ENCODE measurements around the gene AP1M1.

Gene AP1M1

DNA sequence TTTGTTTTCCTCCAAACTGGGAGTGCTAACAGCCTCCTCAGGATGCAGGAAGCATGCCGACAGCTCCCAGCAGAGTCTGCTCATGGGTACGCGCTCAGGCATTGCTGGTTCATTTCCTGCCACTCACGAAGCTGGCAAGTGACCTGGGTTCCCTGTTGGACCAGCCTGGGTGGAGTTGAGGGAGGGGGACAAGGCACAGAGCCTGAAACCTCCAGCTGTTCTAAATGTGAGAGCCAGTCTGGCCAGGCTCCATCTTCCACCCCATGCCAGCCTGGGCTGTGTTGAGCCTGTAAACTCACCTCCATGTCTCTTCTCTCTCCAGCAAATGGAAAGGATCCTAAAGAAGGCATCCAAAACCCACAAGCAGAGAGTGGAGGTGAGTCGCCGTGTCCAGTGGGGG lies 7.5 kb upstream of the AP1M1 start:
- Histone ChIP-seq H3K9me3 (ENCODE audit: insufficient read depth, low read depth, low read length) (no peaks in the 10 kb centered on the region), H3K27ac (ENCODE audit: low read length) (no peak overlapping the region), H3K4me3 (ENCODE audit: low read length) (no peak overlapping the region), H3K9ac (ENCODE audit: low read depth, low read length) (no peak overlapping the region), H3K4me1 (ENCODE audit: insufficient read depth, low read length) (peaks cover 4% of the 10 kb centered on the region; the same call in 1 of the 2 replicates), H3K27me3 (ENCODE audit: insufficient read depth, low read length) (no peaks in the 10 kb centered on the region), H3K36me3 (ENCODE audit: insufficient read depth, low read depth, low read length) (peaks cover 47% of the 10 kb centered on the region)

DNA sequence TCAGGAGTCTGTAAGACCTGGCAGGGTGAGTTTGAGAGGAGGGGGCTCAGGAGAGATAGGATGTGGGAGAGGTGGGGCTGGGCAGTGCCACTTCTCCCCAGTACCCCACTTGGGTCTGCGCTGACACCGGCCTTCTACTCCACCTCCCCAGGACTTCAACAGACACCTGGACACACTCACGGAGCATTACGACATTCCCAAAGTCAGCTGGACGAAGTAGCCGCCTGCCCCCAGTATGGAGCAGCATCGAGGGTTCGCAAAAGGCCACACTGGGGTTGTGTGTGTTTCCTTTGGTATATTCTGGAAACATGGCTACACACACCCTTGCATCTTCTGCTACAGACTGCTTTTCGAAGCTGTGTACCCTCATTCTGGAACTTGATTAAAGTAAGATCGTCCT lies 7.0 kb upstream of the AP1M1 start:
- Histone ChIP-seq H3K4me1 (ENCODE audit: insufficient read depth, low read length) (peaks cover 4% of the 10 kb centered on the region; the same call in 1 of the 2 replicates), H3K9me3 (ENCODE audit: insufficient read depth, low read depth, low read length) (no peaks in the 10 kb centered on the region), H3K27ac (ENCODE audit: low read length) (no peak overlapping the region), H3K4me3 (ENCODE audit: low read length) (no peak overlapping the region), H3K27me3 (ENCODE audit: insufficient read depth, low read length) (no peaks in the 10 kb centered on the region), H3K9ac (ENCODE audit: low read depth, low read length) (no peak overlapping the region), H3K36me3 (ENCODE audit: insufficient read depth, low read depth, low read length) (peaks cover 47% of the 10 kb centered on the region)

DNA sequence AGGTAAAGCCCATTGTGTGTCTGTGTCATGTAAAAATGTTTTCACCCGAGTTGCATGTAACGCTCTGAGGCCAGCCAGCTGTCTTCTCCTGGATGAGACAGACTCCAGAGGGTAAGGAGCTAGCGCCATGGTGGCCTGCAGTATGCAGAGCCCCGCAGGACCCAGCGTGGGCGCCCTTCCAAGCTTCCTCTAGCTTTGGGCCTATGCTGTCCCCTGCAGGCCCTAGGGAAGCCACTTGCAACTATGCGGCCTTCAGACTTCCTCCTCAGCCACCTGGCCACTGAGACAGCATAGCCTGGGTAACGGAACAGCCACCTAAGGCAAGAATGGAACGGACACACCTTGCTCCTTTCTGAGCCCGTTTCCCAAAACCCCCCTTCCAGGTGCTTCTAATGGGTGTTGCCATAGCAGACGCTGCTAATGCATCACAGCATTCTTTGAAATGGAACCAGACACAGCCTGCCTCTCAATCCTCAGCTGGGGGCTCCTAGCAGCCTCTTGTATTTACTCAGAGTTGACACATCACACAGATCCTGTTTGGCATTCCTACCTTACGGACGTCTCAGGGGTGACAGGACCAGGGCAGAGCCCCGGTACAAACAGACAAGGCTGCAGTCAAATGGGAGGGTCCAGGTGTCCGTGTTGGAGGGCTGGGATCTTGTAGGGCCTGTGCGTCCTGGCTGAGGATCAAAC lies 6.3 kb upstream of the AP1M1 start:
- H3K9ac ChIP-seq (ENCODE audit: low read depth, low read length), result no peak overlapping the region
- no peak overlapping the region for H3K27ac ChIP-seq (ENCODE audit: low read length)
- H3K4me3 ChIP-seq (ENCODE audit: low read length), result no peak overlapping the region
- H3K27me3 ChIP-seq (ENCODE audit: insufficient read depth, low read length), result no peaks in the 10 kb centered on the region
- H3K9me3 ChIP-seq (ENCODE audit: insufficient read depth, low read depth, low read length), result no peaks in the 10 kb centered on the region
- H3K4me1 ChIP-seq (ENCODE audit: insufficient read depth, low read length), result no peaks in the 10 kb centered on the region
- H3K36me3 ChIP-seq (ENCODE audit: insufficient read depth, low read depth, low read length), result peaks cover 47% of the 10 kb centered on the region

DNA sequence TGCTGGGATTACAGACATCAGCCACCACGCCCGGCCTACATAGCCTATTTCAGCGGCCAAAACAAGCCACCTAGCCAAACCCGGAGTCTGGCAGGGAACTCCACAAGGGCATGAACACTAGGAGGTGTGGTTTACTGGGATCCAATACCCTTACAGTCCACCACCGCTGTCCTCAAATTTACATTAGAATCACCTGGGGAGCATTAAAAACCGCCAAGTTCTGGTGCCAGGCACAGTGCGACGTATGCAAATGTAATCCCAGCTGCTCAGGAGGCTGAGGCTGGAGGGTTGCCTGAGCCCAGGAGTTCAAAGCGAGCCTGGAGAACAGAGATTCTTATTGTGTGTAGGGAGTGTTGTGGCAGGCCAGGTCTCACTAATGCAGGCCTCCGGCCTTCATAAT lies 4.2 kb upstream of the AP1M1 start:
- Histone ChIP-seq H3K27me3 (ENCODE audit: insufficient read depth, low read length) (no peaks in the 10 kb centered on the region), H3K9ac (ENCODE audit: low read depth, low read length) (no peak overlapping the region), H3K27ac (ENCODE audit: low read length) (no peak overlapping the region), H3K4me1 (ENCODE audit: insufficient read depth, low read length) (peaks cover 2% of the 10 kb centered on the region; the same call in 1 of the 2 replicates), H3K9me3 (ENCODE audit: insufficient read depth, low read depth, low read length) (no peaks in the 10 kb centered on the region), H3K36me3 (ENCODE audit: insufficient read depth, low read depth, low read length) (peaks cover 37% of the 10 kb centered on the region), H3K4me3 (ENCODE audit: low read length) (no peak overlapping the region)

DNA sequence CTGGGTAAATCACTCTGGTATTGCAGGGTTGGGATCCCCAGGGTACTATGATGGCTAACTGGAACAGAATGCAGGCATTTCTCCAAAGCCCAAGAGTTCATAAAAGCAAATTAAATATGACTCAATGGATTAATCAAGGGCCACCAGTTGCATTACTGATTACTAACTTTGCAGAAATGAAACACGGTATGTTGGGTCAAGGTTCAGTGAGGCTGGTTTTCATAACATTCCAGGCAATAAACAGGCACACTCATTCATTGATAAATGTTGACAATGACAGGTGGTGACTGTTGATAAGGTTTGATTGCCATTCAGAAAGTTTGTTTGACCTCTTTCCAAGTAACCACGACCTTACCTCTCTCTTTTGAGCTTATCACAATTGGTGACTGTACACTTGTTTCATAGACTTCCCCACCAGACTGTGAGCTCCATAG lies 506 bp upstream of the AP1M1 start:
- peak overlapping the region; percentile 96 for H3K4me3 ChIP-seq (ENCODE audit: low read length)
- H3K27ac ChIP-seq (ENCODE audit: low read length), result no peak overlapping the region
- no peaks in the 10 kb centered on the region for H3K9me3 ChIP-seq (ENCODE audit: insufficient read depth, low read depth, low read length)
- H3K36me3 ChIP-seq (ENCODE audit: insufficient read depth, low read depth, low read length), result peaks cover 2% of the 10 kb centered on the region; the same call in 1 of the 2 replicates
- no peaks in the 10 kb centered on the region for H3K27me3 ChIP-seq (ENCODE audit: insufficient read depth, low read length)
- peaks cover 2% of the 10 kb centered on the region; the same call in 1 of the 2 replicates for H3K4me1 ChIP-seq (ENCODE audit: insufficient read depth, low read length)
- H3K9ac ChIP-seq (ENCODE audit: low read depth, low read length), result peak overlapping the region; percentile 66; the same call in 1 of the 2 replicates

DNA sequence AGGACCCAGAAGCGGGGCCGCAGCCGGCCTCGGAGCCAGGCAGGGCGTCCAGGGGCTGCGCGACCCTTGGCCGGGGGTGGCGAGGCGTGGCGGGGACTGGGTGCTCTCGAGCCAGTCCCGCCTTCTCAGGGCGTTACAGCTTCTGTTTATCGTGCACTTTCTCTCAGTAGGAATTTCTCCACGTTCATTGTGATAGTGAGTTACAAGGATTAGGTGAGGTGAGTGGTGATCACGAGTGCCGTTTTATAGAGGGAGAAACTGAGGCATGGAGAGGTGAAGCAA lies 600 bp downstream of the AP1M1 start:
- Histone ChIP-seq H3K27ac (ENCODE audit: low read length) (no peak overlapping the region), H3K9me3 (ENCODE audit: insufficient read depth, low read depth, low read length) (no peaks in the 10 kb centered on the region), H3K9ac (ENCODE audit: low read depth, low read length) (peak overlapping the region; percentile 75; the same call in 1 of the 2 replicates), H3K36me3 (ENCODE audit: insufficient read depth, low read depth, low read length) (peaks cover 5% of the 10 kb centered on the region), H3K4me3 (ENCODE audit: low read length) (peak overlapping the region; percentile 96), H3K27me3 (ENCODE audit: insufficient read depth, low read length) (no peaks in the 10 kb centered on the region), H3K4me1 (ENCODE audit: insufficient read depth, low read length) (peaks cover 2% of the 10 kb centered on the region; the same call in 1 of the 2 replicates)

DNA sequence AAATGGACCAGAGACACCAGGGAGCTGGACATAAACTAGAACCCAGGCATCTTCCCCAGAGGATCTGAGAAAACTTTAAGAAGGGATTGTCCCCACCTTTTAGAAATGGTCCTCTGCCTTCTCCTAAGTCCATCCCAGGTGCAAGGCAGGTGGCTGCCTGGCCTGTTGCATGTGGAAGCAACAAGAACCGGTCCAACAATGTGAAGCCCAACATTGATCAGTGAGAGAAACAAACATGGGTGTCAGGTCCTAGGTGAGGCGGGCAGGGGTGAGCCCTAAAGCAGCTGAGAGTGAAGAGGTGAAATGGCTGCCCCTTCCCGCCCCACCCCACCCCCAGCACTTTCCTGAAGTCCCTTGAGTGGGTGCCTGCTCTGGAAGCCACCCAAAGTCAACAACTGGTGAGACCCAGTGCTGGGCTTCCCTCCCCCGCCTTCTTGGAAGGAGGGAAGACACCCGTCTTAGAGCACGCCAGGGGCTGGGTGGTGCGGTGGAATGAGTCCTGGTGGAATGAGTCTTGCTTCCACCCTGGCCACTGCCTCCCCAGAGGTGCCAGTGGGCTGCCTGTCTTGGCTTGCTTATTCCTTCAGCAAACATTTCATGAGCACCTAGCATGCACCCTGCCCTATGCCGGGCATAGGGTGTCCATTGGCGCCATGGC lies 1.7 kb downstream of the AP1M1 start:
- Histone ChIP-seq H3K27ac (ENCODE audit: low read length) (no peak overlapping the region), H3K9me3 (ENCODE audit: insufficient read depth, low read depth, low read length) (no peaks in the 10 kb centered on the region), H3K9ac (ENCODE audit: low read depth, low read length) (no peak overlapping the region), H3K27me3 (ENCODE audit: insufficient read depth, low read length) (no peaks in the 10 kb centered on the region), H3K4me1 (ENCODE audit: insufficient read depth, low read length) (peaks cover 2% of the 10 kb centered on the region; the same call in 1 of the 2 replicates), H3K36me3 (ENCODE audit: insufficient read depth, low read depth, low read length) (peaks cover 9% of the 10 kb centered on the region), H3K4me3 (ENCODE audit: low read length) (no peak overlapping the region)

DNA sequence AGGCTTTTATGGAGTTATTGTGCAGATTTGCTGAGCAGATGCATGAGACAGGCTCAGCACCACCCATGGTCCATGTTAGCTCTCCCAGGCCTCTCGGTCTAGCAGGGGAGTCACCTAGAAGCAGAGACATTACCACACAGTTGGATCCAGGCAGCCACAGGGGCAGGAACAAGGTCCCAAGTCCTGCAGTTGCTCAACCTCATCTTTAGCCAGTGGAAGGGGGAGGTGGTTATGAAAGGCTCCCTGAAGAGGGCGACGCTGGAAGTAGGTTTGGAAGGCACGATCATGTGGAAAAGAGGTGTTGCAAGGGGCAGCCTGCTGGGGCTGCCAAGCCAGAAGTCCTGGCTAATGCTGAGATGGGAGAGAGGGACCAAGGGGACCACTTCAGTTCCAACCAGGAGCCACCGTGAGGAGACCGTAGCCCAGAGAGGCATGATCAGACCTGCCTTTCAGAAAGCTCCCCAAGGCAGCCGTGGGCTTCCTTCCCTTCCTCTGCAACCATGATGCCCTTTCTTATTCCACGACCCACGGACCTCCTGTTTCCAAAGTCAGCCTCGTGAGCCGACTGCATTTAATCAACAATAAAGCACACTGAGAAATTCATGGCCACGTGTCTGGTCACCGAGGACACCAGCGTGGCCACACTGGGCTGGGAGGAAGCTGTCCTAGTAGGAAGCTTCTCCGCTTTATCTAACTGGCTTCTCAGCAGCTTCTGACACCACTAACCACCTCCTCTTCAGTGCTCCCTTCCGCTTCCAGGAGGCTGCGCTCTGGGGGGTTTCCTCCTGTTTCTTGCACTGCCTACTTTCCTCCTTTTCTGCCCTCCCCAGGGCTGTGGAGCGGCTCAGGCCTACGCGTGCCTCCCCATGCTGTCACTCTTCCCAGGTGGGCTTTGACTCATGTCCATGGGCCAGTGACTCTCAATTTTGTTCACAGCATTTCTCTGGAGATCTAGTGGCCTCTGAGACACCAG lies 2.6 kb downstream of the AP1M1 start:
- Histone ChIP-seq H3K27ac (ENCODE audit: low read length) (no peak overlapping the region), H3K27me3 (ENCODE audit: insufficient read depth, low read length) (no peaks in the 10 kb centered on the region), H3K36me3 (ENCODE audit: insufficient read depth, low read depth, low read length) (peaks cover 9% of the 10 kb centered on the region), H3K9ac (ENCODE audit: low read depth, low read length) (no peak overlapping the region), H3K4me1 (ENCODE audit: insufficient read depth, low read length) (peaks cover 2% of the 10 kb centered on the region; the same call in 1 of the 2 replicates), H3K4me3 (ENCODE audit: low read length) (no peak overlapping the region), H3K9me3 (ENCODE audit: insufficient read depth, low read depth, low read length) (no peaks in the 10 kb centered on the region)

DNA sequence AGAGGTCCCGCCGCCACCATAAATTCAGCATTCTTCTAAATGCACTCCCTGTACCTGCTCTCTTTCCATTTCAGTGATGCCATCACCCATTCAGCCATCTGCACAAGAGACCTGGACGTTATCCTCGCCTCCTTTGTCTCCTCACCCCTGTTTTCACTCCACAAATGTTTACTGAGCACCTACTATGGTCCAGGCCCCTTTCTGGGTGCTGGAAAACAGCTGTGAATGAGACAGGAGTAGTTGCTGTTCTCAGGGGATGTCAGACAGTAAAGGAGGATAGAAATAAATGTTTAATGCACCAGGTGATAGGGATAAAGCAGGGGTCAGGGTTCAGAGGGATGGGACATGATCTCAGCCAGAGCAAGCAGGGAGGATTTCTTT lies 3.3 kb downstream of the AP1M1 start:
- Histone ChIP-seq H3K27me3 (ENCODE audit: insufficient read depth, low read length) (no peaks in the 10 kb centered on the region), H3K36me3 (ENCODE audit: insufficient read depth, low read depth, low read length) (peaks cover 9% of the 10 kb centered on the region), H3K4me1 (ENCODE audit: insufficient read depth, low read length) (peaks cover 2% of the 10 kb centered on the region; the same call in 1 of the 2 replicates), H3K9ac (ENCODE audit: low read depth, low read length) (no peak overlapping the region), H3K9me3 (ENCODE audit: insufficient read depth, low read depth, low read length) (no peaks in the 10 kb centered on the region), H3K4me3 (ENCODE audit: low read length) (no peak overlapping the region), H3K27ac (ENCODE audit: low read length) (no peak overlapping the region)

DNA sequence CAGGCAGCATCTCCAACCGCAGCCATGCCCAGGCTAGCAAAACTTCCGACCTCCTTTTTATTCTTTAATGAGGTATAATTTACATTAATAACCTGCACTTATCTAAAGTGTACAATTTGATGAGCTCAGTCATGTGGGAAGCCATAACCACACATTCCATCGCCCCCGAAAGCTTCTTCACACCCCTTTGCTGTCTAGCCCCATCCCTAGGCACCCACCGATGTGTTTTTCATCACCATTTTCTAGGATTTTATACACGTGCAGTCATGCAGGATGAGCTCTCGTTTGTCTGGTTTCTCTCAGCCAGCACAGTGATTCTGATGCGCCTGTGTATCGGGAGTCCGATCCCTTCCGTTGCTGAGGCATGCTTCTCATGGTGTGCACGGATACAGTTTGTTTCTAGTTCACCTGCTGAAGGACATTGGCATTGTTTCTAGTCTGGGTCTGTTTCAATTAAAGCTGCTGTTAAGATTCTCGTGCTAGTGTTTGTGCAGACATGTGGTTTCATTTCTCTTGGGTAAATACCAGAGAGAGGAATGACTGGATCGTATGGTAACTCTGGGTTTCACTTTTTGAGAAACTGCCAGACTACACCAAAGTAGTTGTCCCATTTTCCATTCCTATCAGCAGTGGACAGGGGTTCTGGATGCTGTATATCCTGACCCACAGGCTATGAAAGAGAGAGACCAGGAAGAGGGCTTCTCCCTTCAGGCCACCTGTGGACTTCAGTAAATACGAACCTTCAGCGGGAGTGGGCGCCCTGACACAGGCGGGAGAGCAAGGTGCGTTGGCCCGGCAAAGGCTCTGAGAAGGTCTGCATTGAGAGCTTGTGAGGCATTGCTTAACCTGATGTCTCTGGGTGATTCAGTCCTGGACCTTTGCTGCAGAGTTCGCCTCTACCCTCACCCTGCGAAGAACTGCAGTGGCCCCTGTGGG lies 4.9 kb downstream of the AP1M1 start:
- Histone ChIP-seq H3K27ac (ENCODE audit: low read length) (no peak overlapping the region), H3K27me3 (ENCODE audit: insufficient read depth, low read length) (no peaks in the 10 kb centered on the region), H3K36me3 (ENCODE audit: insufficient read depth, low read depth, low read length) (peaks cover 9% of the 10 kb centered on the region), H3K9ac (ENCODE audit: low read depth, low read length) (no peak overlapping the region), H3K9me3 (ENCODE audit: insufficient read depth, low read depth, low read length) (no peaks in the 10 kb centered on the region), H3K4me1 (ENCODE audit: insufficient read depth, low read length) (no peaks in the 10 kb centered on the region), H3K4me3 (ENCODE audit: low read length) (no peak overlapping the region)

All from iPS-20b (cell line).